Stimulated activated effector memory CD8-positive, alpha-beta T cell treated with anti-CD3 and anti-CD28 coated beads, Interleukin-12 subunit alpha, Interleukin-12 subunit beta, amount 100 ng/mL, for 72 hours (primary cell): ENCODE results near the gene MADCAM1.
"Not testable (repeated sequence)": the region's sequence is repeated elsewhere in the genome, so short reads cannot be mapped to it uniquely, and the experiment has no call there.

Source experiments
- ATAC-seq: fragments of 150-1000 bp; cut with Tn5 transposase; 2 replicates; pipeline ENCODE4 v1.10.0; 2021
- DNase-seq, 2 donors: peaks; one replicate each; pipeline ENCODE4 v3.0.0; 2021 to 2022; ENCODE audit warnings: low spot score in 2 of 2
- H3K27ac Mint-ChIP-seq: one replicate; pipeline ENCODE4 v1.8.0; 2022; ENCODE audit warnings: mild to moderate bottlenecking, mixed read lengths
- H3K36me3 Mint-ChIP-seq: one replicate; pipeline ENCODE4 v1.8.0; 2022; ENCODE audit warnings: mild to moderate bottlenecking, mixed read lengths
- H3K4me1 Mint-ChIP-seq: one replicate; pipeline ENCODE4 v1.8.0; 2022; ENCODE audit warnings: mixed read lengths
- H3K4me3 Mint-ChIP-seq: one replicate; pipeline ENCODE4 v1.8.0; 2022; ENCODE audit warnings: mild to moderate bottlenecking, mixed read lengths
- H3K9me3 Mint-ChIP-seq: one replicate; pipeline ENCODE4 v1.8.0; 2022; ENCODE audit warnings: mixed read lengths

MADCAM1 gene

DNA sequence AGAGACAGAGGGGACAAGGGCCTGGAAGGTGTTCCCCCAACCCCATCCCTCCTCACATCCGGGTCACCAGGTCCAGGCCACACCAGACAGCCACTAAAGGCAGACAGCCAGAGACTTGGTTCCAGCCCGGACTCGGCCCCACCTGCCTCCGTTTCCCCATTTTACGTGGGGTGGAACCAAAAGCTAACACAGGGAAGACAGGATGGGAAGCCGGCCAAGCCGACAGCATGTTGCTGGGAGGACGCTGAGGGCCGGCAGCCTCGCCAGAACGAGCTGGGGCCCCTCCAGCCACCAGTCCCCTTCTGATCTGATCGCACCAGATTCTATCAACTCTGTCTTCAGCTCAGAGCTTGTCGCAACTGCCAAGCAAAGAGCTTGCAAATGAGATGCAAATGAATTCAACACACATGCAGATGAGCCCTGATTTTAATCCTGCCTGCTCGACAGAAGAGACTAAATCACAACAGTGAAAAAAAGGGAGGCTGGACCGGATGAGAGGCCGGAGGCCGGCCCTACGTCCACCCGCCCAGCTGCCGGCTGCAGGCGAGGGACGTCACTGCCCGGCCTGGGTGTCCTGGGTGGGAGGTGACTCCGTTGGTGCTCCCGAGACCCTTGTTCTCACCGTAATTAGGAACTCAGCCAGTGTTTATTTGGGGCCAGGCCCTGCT is 17.9 kb upstream of the MADCAM1 start:
- H3K9me3 Mint-ChIP-seq, result peaks cover 15% of the 10 kb centered on the region
- H3K27ac Mint-ChIP-seq, result no peak overlapping the region
- DNase-seq, result no peak

GRCh38 chr19:478976-479375 is 17.3 kb upstream of the MADCAM1 start:
- H3K4me1 Mint-ChIP-seq, result peaks cover 19% of the 10 kb centered on the region
- H3K36me3 Mint-ChIP-seq, result peaks cover 32% of the 10 kb centered on the region
- no peak overlapping the region for H3K27ac Mint-ChIP-seq
- no peak overlapping the region for H3K4me3 Mint-ChIP-seq
- DNase-seq (no peak), ATAC-seq (no peak)
- H3K9me3 Mint-ChIP-seq, result peaks cover 15% of the 10 kb centered on the region

More for the DNA sequence above, 17.9 kb upstream of the MADCAM1 start:
- no peak for ATAC-seq
- Mint-ChIP-seq H3K4me1 (peaks cover 19% of the 10 kb centered on the region), H3K36me3 (peaks cover 32% of the 10 kb centered on the region), H3K4me3 (no peak overlapping the region)

- DNase-seq (no peak), ATAC-seq (peak; percentile 40)
- H3K9me3 Mint-ChIP-seq, result peaks cover 15% of the 10 kb centered on the region
- peaks cover 19% of the 10 kb centered on the region for H3K4me1 Mint-ChIP-seq
- H3K4me3 Mint-ChIP-seq, result peak overlapping the region; percentile 52
- H3K36me3 Mint-ChIP-seq, result peaks cover 32% of the 10 kb centered on the region
- peak overlapping the region; percentile 99 for H3K27ac Mint-ChIP-seq
Measured at GRCh38 chr19:480016-480855, 16.1 kb upstream of the MADCAM1 start.

DNA sequence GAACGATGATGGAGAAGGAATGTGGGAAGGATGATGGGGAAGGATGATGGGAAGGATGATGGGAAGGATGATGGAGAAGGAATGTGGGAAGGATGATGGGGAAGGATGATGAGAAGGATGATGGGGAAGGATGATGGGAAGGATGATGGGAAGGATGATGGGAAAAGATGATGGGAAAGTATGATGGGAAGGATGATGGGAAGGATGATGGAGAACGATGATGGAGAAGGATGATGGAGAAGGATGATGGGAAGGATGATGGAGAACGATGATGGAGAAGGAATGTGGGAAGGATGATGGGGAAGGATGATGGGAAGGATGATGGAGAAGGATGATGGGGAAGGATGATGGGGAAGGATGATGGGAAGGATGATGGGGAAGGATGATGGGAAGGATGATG is 15.2 kb upstream of the MADCAM1 start:
- H3K9me3 Mint-ChIP-seq, result peaks cover 15% of the 10 kb centered on the region
- H3K4me1 Mint-ChIP-seq, result peaks cover 19% of the 10 kb centered on the region
- peak overlapping the region; percentile 52 for H3K4me3 Mint-ChIP-seq
- peak overlapping the region; percentile 99 for H3K27ac Mint-ChIP-seq
- peaks cover 32% of the 10 kb centered on the region for H3K36me3 Mint-ChIP-seq
- DNase-seq, ATAC-seq: not testable (repeated sequence)

DNA sequence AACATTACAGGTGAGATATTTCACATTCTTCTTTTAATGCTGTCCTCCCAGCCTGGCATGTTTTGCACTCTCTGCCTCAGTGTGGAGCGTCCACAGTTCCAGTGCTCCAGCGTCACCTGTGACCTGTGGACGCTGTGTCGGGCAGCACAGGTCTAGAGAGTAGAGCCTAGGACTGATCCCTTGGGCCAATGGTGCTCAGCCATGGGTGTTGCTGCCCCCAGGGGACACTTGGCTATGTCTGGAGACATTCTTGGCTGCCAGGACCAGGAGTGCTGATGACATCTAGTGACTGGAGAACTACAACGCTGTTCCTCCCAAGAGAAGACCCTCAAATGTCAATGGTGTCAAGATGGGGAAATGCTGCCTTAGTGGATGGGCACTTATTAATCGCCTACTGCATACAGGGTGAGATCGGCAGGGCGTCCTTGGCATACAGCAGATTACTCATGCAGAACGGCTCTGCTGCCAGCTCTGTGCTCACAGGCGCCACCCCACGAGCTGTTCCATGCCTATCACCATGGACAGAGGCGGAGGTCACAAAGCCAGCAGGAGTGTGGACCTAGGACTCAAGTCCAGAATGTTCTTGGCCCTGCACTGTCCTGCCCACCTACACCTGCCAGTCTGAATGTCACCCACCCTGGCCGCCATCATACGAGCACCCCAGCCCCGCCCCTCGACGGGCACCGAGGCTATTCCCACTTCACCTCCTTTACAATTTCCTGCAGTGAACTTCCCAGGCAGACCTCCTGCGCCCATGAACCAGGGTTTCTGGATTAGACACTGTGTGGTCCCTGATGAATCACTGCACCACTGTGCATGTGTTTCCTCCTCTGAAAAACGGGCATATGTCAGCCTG is 13.9 kb upstream of the MADCAM1 start:
- H3K4me3 Mint-ChIP-seq, result no peak overlapping the region
- peak overlapping the region; percentile 99 for H3K27ac Mint-ChIP-seq
- no peak for ATAC-seq
- H3K9me3 Mint-ChIP-seq, result peaks cover 15% of the 10 kb centered on the region
- H3K36me3 Mint-ChIP-seq, result peaks cover 32% of the 10 kb centered on the region
- peaks cover 19% of the 10 kb centered on the region for H3K4me1 Mint-ChIP-seq
- DNase-seq, result no peak

DNA sequence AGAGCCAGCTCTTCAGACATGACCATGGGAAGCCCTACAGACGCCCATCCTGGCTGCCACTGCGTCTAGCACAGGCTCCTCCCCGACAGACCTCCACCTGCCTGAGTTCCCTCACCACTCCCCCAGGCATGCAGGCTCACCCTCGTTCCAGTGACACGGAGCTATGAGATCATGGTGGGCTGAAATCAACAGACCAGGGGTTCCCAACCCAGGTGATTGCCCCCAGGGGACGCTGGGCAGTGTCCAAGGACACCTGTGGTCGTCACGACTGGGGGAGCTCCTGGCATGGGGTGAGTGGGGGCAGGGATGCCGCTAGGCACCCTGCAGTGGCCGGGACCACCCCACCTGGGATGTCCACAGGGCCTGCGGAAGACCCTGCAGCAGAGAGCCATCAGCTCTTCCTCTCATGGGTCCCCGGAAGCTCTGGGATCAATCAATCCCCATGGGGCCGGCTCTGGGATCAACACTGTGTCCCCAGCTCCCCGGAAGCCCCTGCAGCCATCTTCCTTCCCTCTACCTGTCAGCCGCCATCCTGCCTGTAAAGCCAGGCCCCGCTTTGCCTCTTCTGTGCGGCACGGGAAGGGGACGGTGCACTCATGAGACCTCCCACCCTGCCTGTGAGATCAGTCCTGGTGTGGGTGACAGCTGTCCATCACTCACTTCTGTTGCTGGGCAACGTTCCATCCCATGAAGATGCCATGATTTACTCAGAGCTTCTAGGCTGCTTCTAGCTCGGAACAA is 12.8 kb upstream of the MADCAM1 start:
- H3K9me3 Mint-ChIP-seq, result peaks cover 15% of the 10 kb centered on the region
- H3K27ac Mint-ChIP-seq, result peak overlapping the region; percentile 63
- peaks cover 19% of the 10 kb centered on the region for H3K4me1 Mint-ChIP-seq
- ATAC-seq (no peak), DNase-seq (no peak)
- peaks cover 39% of the 10 kb centered on the region for H3K36me3 Mint-ChIP-seq
- H3K4me3 Mint-ChIP-seq, result no peak overlapping the region

DNA sequence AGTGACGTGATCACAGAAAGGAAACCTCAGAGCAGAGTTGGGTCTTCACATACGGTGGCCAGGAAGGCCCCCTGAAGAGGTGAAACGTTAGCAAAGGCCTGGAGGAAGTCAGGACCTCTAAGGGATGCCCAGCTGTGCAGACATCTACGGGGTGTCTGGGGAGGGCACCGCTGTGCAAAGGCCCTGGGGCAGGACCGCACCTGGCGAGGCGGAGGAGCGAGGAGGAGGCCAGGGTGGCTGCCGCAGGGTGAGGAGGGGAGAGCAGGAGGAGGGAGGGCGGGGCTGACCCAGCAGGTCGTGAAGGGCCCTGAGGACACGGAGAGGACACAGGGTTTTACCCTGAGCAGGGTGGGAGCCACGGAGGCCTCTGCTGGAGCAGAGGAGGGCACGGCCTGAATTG is 11.8 kb upstream of the MADCAM1 start:
- H3K4me3 Mint-ChIP-seq, result no peak overlapping the region
- H3K27ac Mint-ChIP-seq, result no peak overlapping the region
- DNase-seq (no peak), ATAC-seq (no peak)
- H3K36me3 Mint-ChIP-seq, result peaks cover 41% of the 10 kb centered on the region
- H3K4me1 Mint-ChIP-seq, result peaks cover 19% of the 10 kb centered on the region
- peaks cover 15% of the 10 kb centered on the region for H3K9me3 Mint-ChIP-seq

DNA sequence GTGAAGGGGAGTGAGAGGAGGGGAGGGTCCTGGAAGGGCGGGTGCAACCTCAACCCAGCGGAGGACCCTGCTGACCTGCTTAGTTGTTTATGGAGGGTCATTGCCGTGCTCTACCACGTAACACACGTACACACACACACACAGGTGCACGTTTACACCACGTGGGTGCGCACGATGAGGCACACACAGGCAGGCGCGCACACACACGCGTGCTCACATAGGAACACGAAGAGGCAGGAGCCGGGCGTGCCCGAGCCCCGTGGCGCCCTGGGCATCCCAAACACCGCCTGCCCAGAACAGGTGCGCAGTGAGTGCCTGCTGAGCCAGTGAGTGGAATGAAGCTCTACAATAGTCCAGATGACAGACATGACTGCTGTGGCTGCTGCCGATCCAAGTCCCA is 11.2 kb upstream of the MADCAM1 start:
- Mint-ChIP-seq H3K4me3 (no peak overlapping the region), H3K27ac (no peak overlapping the region), H3K36me3 (peaks cover 41% of the 10 kb centered on the region), H3K4me1 (peaks cover 14% of the 10 kb centered on the region), H3K9me3 (peaks cover 12% of the 10 kb centered on the region)
- DNase-seq (no peak), ATAC-seq (no peak)

DNA sequence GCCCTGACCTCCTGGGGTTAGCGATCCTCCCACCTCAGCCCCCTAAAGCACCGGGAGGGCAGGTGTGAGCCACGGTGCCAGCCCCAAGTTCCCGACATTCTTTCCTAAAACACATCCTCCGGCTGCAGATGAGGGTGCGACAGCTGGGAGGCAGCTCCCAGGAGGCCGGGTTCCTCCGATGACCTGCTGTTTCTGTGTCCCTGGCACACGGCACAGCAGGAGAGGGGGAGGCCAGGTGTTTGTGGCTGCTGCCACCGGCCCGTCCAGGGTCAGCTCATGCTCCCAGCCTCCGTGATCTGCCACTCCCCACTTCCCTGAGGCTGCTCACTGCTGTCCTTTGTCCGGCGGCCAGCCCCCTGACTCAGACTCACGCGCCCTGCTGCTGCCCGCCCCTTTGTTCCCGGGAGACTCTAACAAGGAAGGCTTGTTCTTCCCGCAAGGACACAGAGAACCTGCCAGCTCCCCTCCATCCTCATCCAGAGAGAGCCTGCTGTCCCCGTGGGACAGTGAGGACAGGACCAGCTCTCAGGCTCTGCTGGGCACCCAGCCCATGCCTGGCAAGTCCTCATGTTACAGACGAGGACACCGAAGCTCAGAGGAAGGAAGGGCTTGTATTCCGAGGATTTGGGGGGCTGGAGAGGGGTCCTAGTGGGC is 10.6 kb upstream of the MADCAM1 start:
- DNase-seq (no peak), ATAC-seq (no peak)
- H3K4me1 Mint-ChIP-seq, result peaks cover 8% of the 10 kb centered on the region
- H3K27ac Mint-ChIP-seq, result no peak overlapping the region
- H3K4me3 Mint-ChIP-seq, result no peak overlapping the region
- H3K9me3 Mint-ChIP-seq, result peaks cover 5% of the 10 kb centered on the region
- peaks cover 35% of the 10 kb centered on the region for H3K36me3 Mint-ChIP-seq

DNA sequence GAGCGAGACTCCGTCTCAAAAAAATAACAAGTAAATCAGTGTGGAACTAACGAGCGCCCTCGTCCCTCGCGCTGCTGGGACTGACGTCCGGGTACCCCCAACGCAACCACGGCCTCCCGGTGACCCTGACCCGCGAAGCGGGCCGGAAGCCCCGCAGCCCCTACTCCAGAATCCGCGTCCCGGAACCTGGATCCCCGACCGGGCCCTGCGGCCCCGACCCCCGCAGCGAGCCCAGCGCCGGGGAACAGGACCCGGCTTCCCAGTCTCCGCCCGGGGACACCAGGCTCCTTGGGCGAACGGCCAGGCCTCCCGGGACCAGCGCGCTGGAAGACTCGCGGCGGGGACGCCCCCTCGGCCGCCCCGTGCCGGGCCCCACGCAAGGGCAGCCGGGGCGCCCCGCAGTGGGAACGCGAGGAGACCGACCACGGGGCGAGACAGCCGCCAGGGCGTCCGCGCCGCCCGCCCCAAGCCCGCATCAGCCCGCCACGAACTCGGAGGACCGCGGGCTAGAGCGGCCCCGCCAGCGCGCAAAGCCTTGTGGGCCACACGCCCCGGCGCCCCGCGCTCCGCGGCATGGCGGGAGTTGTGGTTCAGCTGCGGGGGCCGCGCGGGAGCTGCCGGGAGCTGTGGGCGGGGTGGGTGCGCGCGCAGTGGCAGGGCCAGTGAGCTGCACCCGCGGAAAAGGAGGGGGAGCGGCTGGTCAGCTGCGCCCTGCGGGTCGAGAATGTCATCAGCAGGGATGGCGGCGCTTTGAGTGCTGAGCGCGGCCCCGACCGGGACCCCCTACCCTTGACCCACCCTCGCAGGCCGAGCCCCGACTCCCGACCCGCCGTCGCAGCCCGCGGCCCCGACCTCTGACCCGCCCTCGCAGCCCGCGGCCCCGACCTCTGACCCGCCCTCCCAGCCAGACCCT is 7.5 kb upstream of the MADCAM1 start:
- H3K4me3 Mint-ChIP-seq, result peak overlapping the region; percentile 74
- H3K9me3 Mint-ChIP-seq, result no peaks in the 10 kb centered on the region
- ATAC-seq (peak; percentile 87), DNase-seq (peak; percentile 85 to 97)
- H3K4me1 Mint-ChIP-seq, result peaks cover 9% of the 10 kb centered on the region
- peak overlapping the region; percentile 87 for H3K27ac Mint-ChIP-seq
- peaks cover 20% of the 10 kb centered on the region for H3K36me3 Mint-ChIP-seq

DNA sequence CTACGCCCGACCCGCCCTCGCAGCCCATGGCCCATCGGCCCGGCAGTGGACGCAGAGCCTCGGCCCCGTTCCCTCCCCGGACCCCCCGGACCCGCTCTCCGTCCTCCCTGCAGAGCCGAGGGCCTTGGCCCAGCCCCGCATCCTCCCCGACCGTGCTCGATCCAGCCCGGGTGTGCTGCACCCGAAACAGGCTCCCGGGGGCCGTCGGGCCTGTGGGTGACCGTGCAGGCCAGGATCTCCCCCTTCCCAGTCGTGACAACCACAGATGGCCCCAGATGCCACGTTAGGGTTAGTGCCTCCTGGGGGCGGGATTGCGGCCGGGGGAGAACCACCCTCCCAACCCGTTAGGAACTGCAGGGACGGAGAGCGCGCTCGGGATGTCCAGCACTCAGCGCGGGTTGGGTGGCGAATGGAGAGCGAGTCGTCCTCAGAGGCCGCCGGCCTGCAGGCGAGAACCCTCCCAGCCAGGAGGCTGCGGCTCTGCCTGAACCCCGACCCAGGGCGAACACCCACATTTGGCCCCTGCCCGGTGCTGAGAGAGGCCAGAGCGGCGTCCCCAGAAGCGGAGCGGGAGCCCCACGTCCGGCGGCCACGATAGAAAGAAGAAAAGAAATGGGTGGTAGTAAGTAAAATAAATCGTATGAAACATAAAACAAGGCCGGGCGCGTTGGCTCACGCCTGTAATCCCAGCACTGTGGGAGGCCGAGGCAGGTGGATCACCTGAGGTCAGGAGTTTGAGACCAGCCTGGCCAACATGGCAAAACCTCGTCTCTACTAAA is 6.7 kb upstream of the MADCAM1 start:
- Mint-ChIP-seq H3K4me1 (peaks cover 12% of the 10 kb centered on the region), H3K36me3 (peaks cover 20% of the 10 kb centered on the region), H3K4me3 (peak overlapping the region; percentile 74), H3K27ac (peak overlapping the region; percentile 71), H3K9me3 (no peaks in the 10 kb centered on the region)
- ATAC-seq (peak; percentile 22), DNase-seq (no peak)

DNA sequence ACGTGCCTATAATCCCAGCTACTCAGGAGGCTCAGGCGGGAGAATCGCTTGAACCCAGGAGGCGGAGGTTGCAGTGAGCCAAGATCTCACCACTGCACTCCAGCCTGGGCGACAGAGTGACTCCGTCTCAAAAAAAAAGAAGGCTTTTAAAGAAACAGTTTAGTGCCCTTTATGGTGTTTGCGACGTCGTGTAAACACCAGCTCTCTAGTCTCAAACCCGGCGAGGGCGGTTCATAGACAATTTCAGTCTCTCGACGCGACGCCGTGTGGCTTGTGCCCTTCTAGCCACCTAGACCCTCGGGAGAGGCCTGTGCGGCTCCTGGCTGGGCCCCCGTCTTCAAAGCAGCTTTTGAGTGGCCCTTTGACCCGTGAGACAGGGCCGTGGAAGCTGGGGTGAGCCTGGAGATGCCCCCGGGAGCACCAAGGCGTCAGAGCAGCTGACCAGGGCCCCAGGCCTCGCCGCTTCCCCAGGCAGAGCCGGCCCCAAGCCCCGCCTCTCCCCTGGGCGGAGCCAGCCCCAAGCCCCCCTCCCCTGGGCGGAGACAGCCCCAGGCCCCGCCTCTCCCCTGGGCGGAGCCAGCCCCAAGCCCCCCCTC is 5.0 kb upstream of the MADCAM1 start:
- H3K9me3 Mint-ChIP-seq, result no peaks in the 10 kb centered on the region
- H3K4me1 Mint-ChIP-seq, result peaks cover 12% of the 10 kb centered on the region
- no peak overlapping the region for H3K4me3 Mint-ChIP-seq
- ATAC-seq (no peak), DNase-seq (no peak)
- no peak overlapping the region for H3K27ac Mint-ChIP-seq
- peaks cover 20% of the 10 kb centered on the region for H3K36me3 Mint-ChIP-seq
